PFSK-1 (cell line): ENCODE results near the gene ULK3.

Experiments used
- FOXP2 ChIP-seq: optimal IDR thresholded peaks from 2 replicates; pipeline ENCODE3; 2011; ENCODE audit warnings: borderline replicate concordance, control low read depth, inconsistent platforms; ENCODE audit not compliant: insufficient read depth; ENCODE audit errors: extremely low read length, extremely low read depth
- POLR2AphosphoS5 ChIP-seq: IDR thresholded peaks from 2 replicates; pipeline ENCODE4 v1.6.1; 2012; ENCODE audit warnings: low read depth, mild to moderate bottlenecking, control low read depth, low read length, moderate library complexity
- REST ChIP-seq, 2 experiments: IDR thresholded peaks; 2 replicates each; pipeline versions ENCODE4 v1.6.1 to v1.8.0; 2011 to 2012; ENCODE audit warnings: low read depth in 2 of 2, low read length in 2 of 2, control low read depth in 1 of 2, inconsistent platforms in 1 of 2, mild to moderate bottlenecking in 1 of 2, moderate library complexity in 1 of 2; ENCODE audit not compliant: insufficient read depth in 1 of 2
- SIN3A ChIP-seq: IDR thresholded peaks from 2 replicates; pipeline ENCODE4 v1.6.1; 2012; ENCODE audit warnings: mild to moderate bottlenecking, low read length, moderate library complexity, borderline replicate concordance; ENCODE audit not compliant: insufficient read depth
- TAF1 ChIP-seq: IDR thresholded peaks from 2 replicates; pipeline ENCODE4 v1.6.1; 2012; ENCODE audit warnings: low read length, control low read depth, borderline replicate concordance; ENCODE audit not compliant: insufficient read depth

ULK3 gene

GRCh38 chr15:74808078-74808839 is 34.7 kb downstream of the ULK3 start:
- TF ChIP-seq TAF1 (no peak), REST (IDR thresholded peaks at IDR 0.05; ENCODE audit: insufficient read depth in 1 of 2, low read depth in 2 of 2, low read length in 2 of 2) (no peak), POLR2AphosphoS5 (no peak), SIN3A (no peak), FOXP2 (no peak)

GRCh38 chr15:74807282-74807681 is 35.7 kb downstream of the ULK3 start:
- TF ChIP-seq REST (IDR thresholded peaks at IDR 0.05; ENCODE audit: insufficient read depth in 1 of 2, low read depth in 2 of 2, low read length in 2 of 2) (no peak), TAF1 (no peak), FOXP2 (no peak), POLR2AphosphoS5 (no peak), SIN3A (no peak)

GRCh38 chr15:74804935-74805334 is 38.0 kb downstream of the ULK3 start:
- TF ChIP-seq SIN3A (no peak), FOXP2 (no peak)

GRCh38 chr15:74802862-74803447 is 40.0 kb downstream of the ULK3 start:
- no peak for TF ChIP-seq SIN3A
- no peak for TF ChIP-seq TAF1
- TF ChIP-seq REST (IDR thresholded peaks at IDR 0.05; ENCODE audit: insufficient read depth in 1 of 2, low read depth in 2 of 2, low read length in 2 of 2) = no peak
- no peak for TF ChIP-seq POLR2AphosphoS5
- no peak for TF ChIP-seq FOXP2

GRCh38 chr15:74802290-74802689 is 40.7 kb downstream of the ULK3 start:
- TF ChIP-seq FOXP2 (no peak), POLR2AphosphoS5 (no peak), REST (IDR thresholded peaks at IDR 0.05; ENCODE audit: insufficient read depth in 1 of 2, low read depth in 2 of 2, low read length in 2 of 2) (no peak), SIN3A (no peak), TAF1 (no peak)
